HG03159 (cell line): ENCODE measurements around the gene MDFIC.
A peak's percentile ranks its signal among the peaks of the same experiment; 100 is the strongest.
"Not testable (repeated sequence)": the region's sequence is repeated elsewhere in the genome, so short reads cannot be mapped to it uniquely, and the experiment has no call there.

Experiments
- ATAC-seq: cut with Tn5 transposase; IDR thresholded peaks from one replicate; pipeline ENCODE4 v1.9.1; 2021; ENCODE audit warnings: mild to moderate bottlenecking, moderate library complexity; ENCODE audit not compliant: unreplicated experiment

Gene MDFIC, protein sequence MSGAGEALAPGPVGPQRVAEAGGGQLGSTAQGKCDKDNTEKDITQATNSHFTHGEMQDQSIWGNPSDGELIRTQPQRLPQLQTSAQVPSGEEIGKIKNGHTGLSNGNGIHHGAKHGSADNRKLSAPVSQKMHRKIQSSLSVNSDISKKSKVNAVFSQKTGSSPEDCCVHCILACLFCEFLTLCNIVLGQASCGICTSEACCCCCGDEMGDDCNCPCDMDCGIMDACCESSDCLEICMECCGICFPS

DNA sequence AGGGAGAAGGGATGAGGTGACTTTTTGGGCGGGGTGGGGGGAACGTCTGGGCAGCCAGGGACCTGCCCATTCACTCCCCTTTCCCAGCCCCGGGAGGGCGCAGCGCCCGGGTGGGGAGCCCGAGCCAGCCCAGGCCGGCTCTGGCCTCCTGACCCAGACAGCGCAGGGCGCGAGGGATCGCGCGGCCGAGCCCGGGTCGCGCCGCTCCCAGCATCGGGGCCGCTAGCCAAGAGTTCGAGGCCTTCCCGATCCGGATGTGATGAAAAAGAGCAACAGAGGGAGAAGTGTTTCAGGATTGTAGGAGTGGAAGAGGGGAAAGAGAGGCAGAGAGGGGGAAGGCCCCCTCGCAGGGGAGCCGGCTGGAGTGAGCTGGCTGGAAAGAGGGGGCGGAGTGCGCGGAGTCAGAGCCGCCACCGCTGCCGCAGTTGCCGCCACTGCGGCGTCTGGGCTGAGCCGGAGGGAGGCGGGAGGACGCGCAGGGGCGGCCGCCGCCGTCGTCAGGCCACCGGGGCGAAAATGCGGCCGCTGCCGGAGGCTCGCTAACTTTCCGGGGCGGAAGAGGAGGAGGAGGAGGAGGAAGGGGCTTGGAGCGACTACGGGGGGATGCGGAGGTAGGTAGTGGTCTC is at the start of gene MDFIC:
TSS of gene MDFIC (plus strand) at position 69 of the 626 bp plus-strand sequence. CDS start 940 bp downstream, outside the sequence.
- ATAC-seq, result peak; percentile 42

DNA sequence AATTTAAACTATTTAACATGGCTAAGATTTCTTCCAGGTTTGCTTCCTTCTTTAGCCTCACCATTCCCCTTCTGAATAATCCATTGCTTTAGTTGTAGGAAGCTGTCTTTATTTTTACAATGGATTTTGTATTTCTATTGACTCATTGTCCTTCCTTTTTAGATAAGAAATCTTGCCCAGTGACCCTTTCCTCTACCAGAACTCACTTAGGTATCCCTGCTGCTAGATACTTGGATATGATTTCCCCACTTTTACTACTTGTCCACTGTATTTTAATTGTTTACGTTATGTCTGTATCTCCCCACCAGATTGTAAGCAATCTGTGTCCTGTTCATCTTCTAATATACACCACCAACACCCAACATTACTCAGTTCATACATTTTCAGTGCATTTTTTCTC is 47.7 kb upstream of the MDFIC start:
- ATAC-seq, result no peak

DNA sequence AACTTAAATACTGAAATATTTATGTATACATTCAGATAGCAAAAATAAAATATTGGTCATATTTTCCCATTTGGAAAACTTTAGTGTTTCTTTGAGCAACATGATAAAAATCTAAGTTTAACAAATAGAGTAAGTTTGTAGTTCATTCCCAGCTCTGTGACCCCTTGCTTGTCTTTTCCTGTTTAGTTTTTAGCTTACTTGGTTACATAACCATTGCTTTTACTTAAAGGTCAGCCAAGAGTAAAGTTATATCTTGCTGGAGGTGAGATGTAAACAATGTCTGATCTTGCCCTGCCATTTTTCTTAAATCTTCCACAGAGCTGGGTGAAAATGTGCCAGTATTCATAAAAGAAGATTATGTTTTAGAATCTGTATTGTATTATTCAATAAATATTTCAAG is 46.7 kb upstream of the MDFIC start:
- no peak for ATAC-seq

DNA sequence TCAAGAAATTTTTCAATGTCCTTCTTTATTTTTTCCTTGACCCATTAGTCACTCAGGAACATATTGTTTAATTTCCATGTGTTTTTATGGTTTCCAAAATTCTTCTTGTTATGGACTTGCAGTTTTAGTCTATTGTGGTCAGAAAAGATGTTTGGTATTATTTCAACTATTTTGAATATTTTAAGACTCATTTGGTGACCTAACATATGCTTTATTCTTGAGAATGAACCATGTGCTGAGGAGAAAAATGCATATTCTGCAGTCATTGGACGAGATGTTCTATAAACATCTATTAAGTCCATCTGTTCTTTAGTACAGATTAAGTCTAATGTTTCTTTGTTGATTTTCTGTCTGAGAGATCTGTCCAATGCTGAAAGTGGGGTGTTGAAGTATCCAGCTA is 42.3 kb upstream of the MDFIC start:
- ATAC-seq, result no peak

DNA sequence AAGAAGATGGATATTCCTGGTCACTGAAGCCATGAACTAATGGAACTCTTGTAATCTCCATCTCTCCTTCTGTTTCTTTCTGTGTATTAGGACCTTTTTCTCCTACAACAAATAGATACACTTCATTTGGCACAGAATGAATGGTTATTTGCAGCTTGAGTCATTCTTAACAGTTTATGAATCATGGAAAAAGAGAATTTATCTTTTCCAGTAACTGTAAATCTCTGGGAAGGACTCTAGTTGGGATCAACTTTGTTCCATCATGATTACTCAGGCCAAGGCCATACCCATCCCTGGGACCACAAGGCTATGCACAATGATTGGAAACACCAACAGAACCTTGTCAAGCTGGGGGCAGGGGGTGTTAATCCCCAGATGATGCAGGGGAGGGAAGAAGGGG is 36.1 kb upstream of the MDFIC start:
- no peak for ATAC-seq

DNA sequence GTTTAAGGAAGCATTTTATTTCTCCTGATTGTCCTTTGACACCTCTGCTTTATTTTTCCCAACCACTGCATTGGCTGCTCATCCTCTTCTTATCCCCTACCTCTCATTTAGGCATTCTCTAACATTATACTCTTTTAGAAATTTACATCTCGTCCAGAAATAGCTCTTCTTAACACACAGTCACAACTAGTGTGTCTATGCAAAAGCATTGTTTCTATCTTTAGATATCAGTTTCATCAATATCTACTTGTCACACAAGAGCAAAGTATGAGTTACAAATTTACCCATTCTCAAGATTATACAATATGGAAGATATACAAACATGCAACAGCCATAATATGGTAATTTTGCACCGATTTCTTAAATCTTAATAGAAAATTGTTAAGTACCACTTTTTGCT is 35.7 kb upstream of the MDFIC start:
- no peak for ATAC-seq

DNA sequence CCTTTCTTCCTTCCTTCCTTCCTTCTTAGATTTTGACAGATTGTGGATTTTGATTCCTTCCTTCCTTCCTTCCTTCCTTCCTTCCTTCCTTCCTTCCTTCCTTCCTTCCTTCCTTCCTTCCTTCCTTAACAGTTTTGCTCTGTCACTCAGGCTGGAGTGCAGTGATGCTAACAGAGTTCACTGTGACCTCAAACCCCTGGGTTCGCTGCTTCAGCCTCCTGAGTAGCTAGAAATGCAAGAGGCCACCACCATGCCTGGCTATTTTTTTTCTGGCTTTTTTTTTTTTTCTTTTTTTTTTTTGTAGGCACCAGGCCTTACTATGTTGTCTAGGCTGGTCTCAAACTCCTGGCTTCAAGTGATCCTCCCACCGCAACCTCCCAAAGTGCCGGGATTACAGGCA is 32.8 kb upstream of the MDFIC start:
- not testable (repeated sequence) for ATAC-seq

DNA sequence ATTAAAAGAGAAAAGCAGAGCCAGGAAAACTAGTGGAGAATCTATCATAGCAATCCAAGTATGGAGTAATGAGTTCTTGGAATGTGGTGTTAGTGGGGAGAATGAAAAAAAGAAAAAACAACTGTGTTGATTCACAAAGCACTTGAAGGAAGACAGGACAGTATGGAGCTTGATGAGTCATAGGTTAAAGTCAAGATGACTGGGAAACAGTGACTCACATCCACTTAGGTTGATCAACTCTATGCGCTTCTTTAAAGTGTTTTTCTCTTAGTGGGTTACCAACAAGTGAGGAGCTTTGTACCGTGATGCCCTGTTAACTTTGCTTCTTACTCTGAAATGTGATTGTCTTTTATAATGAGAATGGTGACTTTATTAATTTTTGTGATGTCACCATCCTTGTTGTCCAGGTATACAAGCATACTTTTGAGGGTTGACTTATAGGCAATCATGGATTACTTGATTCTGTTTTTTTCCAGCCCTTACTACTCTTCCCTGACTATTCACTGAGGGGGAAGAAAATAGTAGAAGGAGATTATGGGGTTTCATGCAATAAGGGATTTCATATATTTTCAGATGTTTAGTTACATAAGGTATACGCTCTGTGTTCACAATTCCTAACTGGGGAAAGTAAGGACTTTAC is 32.1 kb upstream of the MDFIC start:
- no peak for ATAC-seq

DNA sequence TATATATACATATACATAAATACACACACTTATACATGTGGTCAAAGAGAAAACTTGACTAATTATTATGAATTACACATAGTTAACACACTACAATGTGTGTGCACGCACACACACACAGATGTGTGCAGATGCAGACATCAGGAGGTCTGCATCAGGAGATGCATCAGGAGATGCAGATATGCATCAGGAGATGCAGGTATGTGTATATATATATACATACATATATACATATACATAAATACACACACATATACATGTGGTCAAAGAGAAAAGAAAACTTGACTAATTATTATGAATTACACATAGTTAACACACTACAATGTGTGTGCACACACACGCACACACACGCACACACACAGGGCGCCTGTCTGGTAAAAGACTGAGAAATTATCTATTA is 31.3 kb upstream of the MDFIC start:
- no peak for ATAC-seq

DNA sequence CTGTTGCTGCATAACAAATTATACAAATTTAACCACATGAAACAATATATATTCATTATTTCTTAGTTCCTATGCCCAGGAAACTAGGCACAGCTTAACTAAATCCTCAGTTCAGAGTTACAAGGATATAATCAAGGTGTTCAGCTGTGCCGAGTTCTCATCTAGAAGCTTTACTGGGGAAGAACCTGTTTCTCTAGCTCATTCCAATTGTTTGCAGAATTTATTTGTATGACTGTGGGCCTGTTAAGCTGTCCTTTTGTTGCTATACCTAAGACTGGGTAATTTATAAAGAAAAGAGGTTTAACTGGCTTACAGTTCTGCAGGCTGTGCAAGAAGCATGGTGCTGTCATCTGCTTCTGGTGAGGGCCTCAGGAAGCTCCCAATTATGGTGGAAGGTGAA is 21.8 kb upstream of the MDFIC start:
- ATAC-seq, result no peak

DNA sequence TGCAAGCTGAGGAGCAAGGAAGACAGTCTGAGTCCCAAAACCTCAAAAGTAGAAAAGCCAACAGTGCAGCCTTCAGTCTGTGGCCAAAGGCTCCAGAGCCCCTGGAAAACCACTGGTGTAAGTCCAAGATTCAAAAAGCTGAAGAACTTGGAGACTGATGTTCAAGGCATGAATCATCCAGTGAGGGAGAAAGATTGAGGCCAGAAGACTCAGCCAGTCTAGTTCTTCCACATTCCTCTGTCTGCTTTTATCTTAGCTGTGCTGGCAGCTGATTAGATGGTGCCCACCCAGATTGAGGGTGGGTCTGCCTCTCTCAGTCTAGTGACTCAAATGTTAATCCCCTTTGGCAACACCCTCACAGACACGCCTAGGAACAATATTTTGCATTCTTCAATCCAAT is 20.1 kb upstream of the MDFIC start:
- ATAC-seq, result no peak

DNA sequence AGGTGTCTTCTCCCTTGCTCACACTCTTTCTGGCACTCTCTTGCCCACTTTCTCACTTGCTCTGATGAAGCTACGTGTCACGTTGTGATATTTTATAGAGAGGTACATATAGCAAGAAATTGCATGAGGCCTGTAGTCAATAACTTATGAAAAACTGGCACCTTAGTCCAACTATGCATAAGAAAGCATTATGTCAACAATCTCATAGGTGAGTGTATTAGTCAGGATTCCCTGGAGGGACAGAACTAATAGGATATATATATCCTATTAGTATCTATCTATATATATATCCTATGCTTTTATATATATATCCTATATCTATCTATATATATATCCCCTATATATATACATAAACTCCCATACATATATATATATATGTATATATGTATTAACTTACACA is 18.8 kb upstream of the MDFIC start:
- ATAC-seq, result no peak

DNA sequence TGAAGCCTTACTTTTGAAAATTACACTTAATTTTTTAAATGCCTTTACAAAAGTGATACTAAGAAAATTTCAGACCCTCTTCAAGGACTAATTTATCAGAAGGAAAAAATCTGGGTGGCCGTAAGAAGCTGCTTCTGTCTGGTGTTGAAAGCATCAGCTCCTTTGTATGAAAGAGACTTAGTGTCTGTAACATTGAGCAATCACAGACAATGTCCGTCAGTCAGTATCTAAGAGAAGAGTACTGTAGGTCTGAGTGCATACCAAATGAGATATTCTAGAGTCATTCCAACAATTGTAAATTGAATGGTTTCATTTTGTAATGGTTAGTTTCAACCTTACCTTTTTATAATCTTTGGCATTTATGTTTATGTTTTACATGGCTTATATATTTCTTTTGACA is 11.1 kb upstream of the MDFIC start:
- no peak for ATAC-seq

DNA sequence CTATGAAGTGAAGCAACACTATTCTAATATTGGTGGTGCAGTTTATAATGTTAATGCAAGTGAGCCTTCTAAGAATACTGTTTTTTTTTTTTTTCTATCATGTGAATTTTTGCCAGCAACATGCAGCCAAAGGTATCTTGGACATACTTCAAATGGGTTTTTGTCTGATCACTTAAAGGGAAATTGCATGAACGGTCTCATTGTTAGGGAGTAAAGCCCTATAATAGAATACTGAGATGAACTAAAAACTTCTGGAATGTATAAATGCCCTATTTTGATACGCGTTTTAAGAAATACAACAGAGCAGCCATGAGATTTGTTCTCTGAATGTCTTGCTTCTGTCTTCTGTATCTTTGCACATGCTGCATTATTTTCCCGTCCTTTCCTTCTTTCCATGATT is 10.5 kb upstream of the MDFIC start:
- no peak for ATAC-seq

DNA sequence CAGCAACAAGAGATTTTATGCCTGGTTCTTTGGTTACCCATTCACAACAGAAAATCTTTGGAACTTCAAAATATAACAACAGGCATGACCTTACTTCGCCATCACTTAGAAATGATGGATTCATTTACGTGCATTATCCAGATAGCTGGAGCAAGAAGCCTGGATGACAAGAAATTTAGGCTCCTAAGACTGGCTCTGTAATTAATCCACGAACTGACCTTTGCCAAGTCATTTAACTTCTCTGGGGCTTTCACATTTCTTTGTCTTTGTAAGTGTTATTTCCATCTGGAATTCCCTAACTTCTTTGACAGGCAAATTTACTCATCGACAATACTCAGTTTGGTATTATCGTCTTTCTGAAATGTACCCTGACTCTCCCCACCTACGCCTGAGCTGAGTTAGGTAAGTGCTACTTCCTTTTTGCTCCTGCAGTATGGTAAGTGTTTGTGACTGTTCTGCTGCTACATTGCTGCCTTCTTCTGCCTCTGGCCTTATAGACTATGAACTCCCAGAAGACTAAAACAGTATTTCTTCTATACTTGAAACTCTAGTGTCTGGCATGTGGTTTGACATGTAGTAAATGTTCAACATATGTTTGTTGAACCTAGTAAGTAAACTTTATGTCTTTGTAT is 5.5 kb upstream of the MDFIC start:
- ATAC-seq, result peak; percentile 95

DNA sequence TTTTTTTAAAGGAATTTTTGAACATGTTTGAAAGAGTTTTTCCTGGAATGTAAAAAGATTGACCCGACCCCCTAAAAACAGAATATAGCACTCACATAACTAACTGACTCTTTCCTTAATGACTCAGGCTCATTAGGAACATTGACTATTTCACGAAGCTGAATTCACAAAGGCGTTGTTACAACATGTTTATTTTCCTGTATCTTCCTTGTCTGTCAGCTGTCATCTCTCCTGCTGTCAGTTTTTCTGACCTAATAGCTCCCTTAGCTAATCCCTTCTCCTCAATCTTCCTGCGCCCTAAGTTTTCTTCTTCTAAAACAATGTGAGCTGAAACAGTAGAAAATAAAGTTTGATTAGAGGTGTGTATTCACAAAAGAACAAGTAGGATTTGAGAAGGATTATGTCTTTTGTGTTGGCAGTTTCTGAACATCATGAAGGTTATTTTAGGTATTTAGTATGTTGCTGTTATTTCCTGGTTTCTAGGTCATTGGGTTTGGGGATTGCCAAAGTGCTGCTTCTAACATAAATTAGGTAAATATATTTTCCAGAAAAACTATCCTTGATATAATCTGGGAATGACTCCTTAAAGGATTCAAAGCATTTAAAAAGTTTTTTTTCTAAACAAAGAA is 4.6 kb upstream of the MDFIC start:
- ATAC-seq, result no peak

DNA sequence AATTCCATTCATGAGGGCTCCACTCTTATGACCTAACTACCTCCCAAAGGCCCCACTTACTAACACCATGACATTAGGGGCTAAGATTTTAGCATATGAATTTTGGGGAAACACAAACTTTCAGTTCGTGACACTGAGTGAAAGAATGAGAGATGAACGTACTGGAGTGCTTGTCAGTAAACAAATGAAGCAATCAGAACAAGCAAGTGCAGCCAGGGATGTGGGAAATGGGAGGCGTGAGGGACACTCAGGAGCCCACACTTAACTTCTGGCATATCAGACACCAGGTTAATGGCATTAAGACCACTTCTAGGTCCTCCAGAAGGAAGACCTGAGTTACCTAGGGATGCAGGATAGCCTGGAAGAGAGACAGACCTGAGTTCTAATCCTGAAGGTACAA is 2.3 kb upstream of the MDFIC start:
- ATAC-seq, result no peak

DNA sequence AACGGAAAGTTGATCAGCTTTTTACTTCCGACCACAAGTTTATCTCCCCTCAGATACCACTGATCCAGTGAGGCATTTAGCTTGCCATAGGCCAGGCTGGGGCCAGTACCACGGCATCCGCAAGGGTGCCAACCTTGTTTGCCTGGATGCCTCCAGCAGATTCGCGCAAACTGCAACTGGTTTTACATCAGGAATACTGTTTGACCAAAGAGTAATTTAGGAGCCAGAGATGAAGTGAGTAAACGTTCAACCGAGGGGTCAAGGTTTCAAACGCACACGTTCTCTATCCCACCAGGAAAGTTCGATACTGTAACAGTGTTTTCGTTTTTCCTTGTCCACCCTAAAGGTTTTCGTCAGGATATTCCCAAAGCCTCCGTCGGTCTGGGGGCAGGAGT is 266 bp upstream of the MDFIC start:
- no peak for ATAC-seq

DNA sequence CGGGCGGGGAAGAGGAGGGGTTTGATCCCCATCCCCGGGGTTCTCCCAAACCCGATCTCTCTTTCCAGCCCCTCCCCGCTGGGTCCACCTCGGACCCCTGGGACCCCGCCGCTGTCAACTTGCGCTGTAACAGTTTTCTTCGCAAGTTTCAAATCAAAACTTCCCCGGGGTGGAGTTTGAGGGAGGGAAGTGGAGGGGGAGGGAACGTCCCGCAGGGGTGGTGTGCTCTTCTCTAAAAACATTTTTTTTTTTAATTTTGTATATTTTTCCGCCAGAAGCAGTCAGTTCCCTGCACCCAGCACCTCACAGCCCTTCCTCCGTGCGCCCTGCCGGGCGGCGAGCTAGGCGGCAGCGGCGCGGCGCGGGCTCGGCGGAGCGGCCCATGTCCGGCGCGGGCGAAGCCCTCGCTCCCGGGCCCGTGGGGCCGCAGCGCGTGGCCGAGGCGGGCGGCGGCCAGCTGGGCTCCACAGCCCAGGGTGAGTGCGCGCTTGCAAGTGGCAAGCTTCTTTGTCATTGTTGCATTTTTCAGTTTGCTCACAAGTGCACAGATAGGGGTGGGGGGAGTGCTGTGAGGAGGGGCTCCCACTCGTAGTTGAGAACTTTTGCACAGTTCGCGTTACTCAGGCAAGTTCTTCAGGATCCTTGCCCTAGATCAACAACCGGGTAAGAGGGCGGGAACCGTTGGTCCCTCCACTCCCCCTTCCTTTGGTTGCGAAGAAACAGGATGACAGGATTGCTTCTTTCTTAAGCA is 933 bp downstream of the MDFIC start:
- peak; percentile 39 for ATAC-seq

DNA sequence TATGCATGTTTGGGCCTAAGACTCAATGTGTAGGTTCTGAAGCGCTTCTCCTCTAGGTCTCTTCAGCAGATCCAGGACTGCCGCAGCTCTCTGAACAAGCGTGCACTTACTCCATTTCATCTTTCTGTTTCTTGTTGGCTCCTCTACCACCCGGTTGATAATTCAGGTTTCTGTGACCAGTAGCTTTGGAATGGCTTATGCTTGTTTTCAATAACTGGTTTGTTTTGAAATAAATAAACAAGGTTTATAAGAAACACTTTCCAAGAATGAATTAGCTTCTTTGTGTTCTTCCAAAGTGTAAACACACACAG is 1.5 kb downstream of the MDFIC start:
- peak; percentile 27 for ATAC-seq
